OCI-LY3 (cell line): ENCODE measurements around the gene NRF1.

ENCODE experiments used
- CTCF ChIP-seq: fragments of 200-600, 300-600 bp; sonication (generic); IDR thresholded peaks from 2 replicates; pipeline ENCODE4 v1.5.1; 2014; ENCODE audit warnings: antibody characterized with exemption, low read length, low read depth
- EZH2phosphoT487 ChIP-seq: fragments of 200-600 bp; shearing (Covaris generic); IDR thresholded peaks from 2 replicates; pipeline ENCODE4 v1.6.1; 2018; ENCODE audit warnings: antibody characterized with exemption, mixed run types, low read depth

DNA sequence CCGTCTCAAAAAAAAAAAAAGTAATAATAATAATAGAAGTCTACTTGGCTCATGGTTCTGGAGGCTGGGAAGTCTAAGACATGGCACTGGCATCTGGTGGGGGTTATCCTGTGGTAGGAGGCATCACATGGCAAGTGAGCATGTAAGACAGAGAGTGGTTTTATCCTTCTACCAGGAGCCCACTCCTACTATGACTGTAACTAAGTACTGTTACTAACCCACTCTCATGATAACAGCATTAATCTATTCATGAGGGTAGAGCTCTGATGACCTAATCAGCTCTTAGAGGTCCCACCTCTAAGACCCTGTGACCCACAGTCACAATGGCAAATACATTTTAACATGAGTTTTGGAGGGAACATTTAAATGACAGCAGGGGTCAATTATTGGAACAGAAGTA, 43.3 kb upstream of the NRF1 start:
- TF ChIP-seq EZH2phosphoT487, result no peak
- TF ChIP-seq CTCF, result no peak
